Mesothelial cell of epicardium (in vitro differentiated cells): ENCODE results near the gene RNF113B. TPM values are rescaled to one million over a fixed set of nuclear protein-coding genes. Genes with fewer than 3 reads are reported as not detected.

ENCODE experiments used
- DNase-seq, 2 experiments: peaks; one replicate each; pipeline ENCODE4 v3.0.0; 2021; ENCODE audit warnings: low spot score in 2 of 2; ENCODE audit not compliant: unreplicated experiment in 2 of 2
- H3K27ac Mint-ChIP-seq: 2 replicates; pipeline ENCODE4 v1.8.0; 2021; ENCODE audit warnings: mixed read lengths
- H3K27me3 Mint-ChIP-seq: 2 replicates; pipeline ENCODE4 v1.8.0; 2021; ENCODE audit warnings: low read depth, mixed read lengths
- H3K36me3 Mint-ChIP-seq: 2 replicates; pipeline ENCODE4 v1.8.0; 2021; ENCODE audit warnings: mixed read lengths
- H3K4me1 Mint-ChIP-seq: 2 replicates; pipeline ENCODE4 v1.8.0; 2021; ENCODE audit warnings: mixed read lengths
- H3K4me3 Mint-ChIP-seq: 2 replicates; pipeline ENCODE4 v1.8.0; 2021; ENCODE audit warnings: mild to moderate bottlenecking, moderate library complexity, mixed read lengths
- H3K9me3 Mint-ChIP-seq: 2 replicates; pipeline ENCODE4 v1.8.0; 2021; ENCODE audit warnings: mixed read lengths
- total RNA-seq: library from RNA; stranded (reverse); gene quantifications from 3 replicates; pipeline ENCODE4 v1.2.1, GENCODE V29; 2021
- TF ChIP-seq, protein P1 (sequence below): fragments of 200-600 bp; sonication (generic); IDR thresholded peaks from one replicate; pipeline ENCODE4 v1.5.0; 2021; ENCODE audit warnings: antibody characterized with exemption; ENCODE audit not compliant: unreplicated experiment

RNF113B gene
- total RNA-seq, 1 donor from 2014 or later: not detected

DNA sequence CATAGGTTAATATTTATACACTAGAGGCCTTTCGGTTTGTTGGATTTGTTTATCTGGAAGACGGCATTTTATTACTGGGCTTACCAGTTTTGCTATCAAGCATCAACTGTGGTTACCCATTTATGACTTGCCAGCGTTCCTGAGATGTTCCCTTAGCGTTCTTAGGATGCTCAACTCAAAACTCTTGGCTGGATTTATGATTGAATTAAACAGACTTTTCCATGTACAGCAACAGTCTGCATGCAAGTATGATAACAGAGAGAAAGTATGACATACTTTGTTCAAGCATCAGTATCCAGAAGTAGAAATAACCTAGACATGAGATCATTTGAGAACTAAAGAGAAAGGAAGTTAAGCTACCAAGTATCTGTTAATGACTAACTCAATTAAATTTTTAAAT, 29.9 kb upstream of the RNF113B start:
- peaks cover 38% of the 10 kb centered on the region for H3K4me1 Mint-ChIP-seq
- peaks cover 44% of the 10 kb centered on the region for H3K36me3 Mint-ChIP-seq
- no peaks in the 10 kb centered on the region for H3K27me3 Mint-ChIP-seq
- TF ChIP-seq, protein P1, sequence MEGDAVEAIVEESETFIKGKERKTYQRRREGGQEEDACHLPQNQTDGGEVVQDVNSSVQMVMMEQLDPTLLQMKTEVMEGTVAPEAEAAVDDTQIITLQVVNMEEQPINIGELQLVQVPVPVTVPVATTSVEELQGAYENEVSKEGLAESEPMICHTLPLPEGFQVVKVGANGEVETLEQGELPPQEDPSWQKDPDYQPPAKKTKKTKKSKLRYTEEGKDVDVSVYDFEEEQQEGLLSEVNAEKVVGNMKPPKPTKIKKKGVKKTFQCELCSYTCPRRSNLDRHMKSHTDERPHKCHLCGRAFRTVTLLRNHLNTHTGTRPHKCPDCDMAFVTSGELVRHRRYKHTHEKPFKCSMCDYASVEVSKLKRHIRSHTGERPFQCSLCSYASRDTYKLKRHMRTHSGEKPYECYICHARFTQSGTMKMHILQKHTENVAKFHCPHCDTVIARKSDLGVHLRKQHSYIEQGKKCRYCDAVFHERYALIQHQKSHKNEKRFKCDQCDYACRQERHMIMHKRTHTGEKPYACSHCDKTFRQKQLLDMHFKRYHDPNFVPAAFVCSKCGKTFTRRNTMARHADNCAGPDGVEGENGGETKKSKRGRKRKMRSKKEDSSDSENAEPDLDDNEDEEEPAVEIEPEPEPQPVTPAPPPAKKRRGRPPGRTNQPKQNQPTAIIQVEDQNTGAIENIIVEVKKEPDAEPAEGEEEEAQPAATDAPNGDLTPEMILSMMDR: no peak
- no peak overlapping the region for H3K4me3 Mint-ChIP-seq
- H3K9me3 Mint-ChIP-seq: peaks cover 24% of the 10 kb centered on the region
- H3K27ac Mint-ChIP-seq: peak overlapping the region; percentile 97
- DNase-seq: no peak

DNA sequence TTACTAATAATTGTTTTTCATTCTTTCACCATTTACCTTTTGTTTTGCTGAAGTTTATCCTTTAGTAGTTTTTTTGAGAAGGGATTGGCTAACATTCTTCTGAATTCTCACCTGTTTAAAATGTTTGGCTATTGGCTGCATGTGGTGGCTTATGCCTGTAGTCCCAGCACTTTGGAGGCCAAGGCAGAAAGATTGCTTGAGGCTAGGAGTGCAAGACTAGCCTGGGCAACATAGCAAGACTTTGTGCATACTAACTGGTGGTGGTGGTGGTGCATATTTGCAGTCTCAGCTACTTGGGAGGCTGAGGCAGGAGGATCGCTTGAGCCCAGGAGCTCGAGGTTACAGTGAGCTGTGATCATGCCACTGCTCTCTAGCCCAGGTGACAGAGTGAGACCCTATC, 27.5 kb upstream of the RNF113B start:
- DNase-seq: no peak
- H3K27ac Mint-ChIP-seq: no peak overlapping the region
- TF ChIP-seq, protein P1: no peak
- H3K27me3 Mint-ChIP-seq: no peaks in the 10 kb centered on the region
- peaks cover 19% of the 10 kb centered on the region for H3K9me3 Mint-ChIP-seq
- H3K4me1 Mint-ChIP-seq: peaks cover 54% of the 10 kb centered on the region
- no peak overlapping the region for H3K4me3 Mint-ChIP-seq
- peaks cover 36% of the 10 kb centered on the region for H3K36me3 Mint-ChIP-seq

DNA sequence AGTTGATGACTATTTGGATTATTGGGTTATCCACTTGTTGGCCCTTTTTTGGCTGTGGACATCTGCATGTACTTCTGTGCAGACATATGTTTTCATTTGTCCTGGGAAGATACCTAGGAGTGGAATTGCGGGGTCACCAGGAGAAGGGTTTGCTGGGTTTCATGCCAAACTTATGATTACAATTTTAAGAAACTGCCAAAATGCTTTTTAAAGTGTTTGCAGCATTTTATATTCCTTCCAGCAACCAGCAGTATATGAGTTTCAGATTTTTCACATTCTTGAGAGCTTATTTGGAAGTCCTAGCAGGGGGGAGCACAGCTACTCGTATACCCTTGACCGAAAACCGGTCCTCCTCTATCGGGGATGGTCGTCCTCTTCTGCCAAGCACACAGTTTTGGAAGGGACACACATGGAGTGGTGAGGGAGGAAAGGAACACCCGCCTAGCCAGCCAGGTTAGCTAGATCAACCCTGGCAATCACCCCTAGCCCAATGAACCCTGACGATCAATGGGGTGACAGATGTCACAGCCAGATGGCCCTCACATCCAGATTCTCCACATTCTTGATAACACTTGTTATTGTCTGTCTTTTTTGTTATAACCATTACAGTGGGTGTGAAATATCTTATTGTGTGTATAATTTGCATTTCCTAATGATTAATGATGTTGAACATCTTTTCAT, 26.7 kb upstream of the RNF113B start:
- Mint-ChIP-seq H3K27ac (peak overlapping the region; percentile 90), H3K4me3 (no peak overlapping the region), H3K27me3 (no peaks in the 10 kb centered on the region), H3K9me3 (peaks cover 19% of the 10 kb centered on the region), H3K4me1 (peaks cover 60% of the 10 kb centered on the region), H3K36me3 (peaks cover 39% of the 10 kb centered on the region)
- DNase-seq: no peak
- TF ChIP-seq, protein P1: no peak

DNA sequence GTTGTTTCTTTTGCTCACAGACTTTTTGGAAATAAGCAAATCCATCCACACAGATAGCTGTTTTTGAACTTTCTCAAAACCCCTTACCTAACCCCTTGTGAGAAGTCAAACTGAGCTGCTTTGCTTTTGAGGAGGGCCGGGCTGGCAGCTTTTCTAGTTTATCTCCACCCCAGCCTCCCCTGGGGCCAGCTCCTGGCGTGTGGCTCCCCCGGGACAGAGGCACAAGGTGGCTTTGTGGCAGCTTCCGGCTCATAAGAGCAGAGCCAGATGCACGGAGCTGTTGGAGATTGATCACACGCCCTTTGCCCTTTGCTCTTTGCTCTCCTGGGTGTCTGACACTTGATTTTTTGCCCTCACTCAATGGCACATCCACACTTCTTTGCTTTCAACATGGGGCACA, 24.9 kb upstream of the RNF113B start:
- Mint-ChIP-seq H3K27me3 (no peaks in the 10 kb centered on the region), H3K4me1 (peaks cover 46% of the 10 kb centered on the region), H3K9me3 (peaks cover 22% of the 10 kb centered on the region), H3K27ac (peak overlapping the region; percentile 90), H3K4me3 (no peak overlapping the region), H3K36me3 (peaks cover 38% of the 10 kb centered on the region)
- TF ChIP-seq, protein P1: no peak
- no peak for DNase-seq

DNA sequence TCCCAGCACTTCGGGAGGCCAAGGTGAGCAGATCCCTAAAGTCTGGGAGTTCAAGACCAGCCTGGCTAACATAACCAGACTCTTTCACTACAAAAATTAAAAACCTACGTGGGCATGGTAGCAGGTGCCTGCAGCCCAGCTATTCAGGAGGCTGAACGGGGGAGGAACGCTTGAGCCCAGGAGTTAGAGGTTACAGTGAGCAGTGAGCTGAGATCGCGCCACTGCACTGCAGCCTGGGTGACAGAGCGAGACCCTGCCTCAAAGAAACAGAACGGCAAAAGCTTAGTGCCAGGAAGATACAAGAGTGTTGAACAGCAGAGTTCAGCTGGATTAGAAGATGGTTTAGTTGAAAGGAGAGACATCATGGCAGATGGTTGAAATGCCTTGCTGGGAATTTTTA, 24.1 kb upstream of the RNF113B start:
- Mint-ChIP-seq H3K36me3 (peaks cover 33% of the 10 kb centered on the region), H3K4me1 (peaks cover 45% of the 10 kb centered on the region), H3K27ac (peak overlapping the region; percentile 83), H3K4me3 (no peak overlapping the region), H3K27me3 (no peaks in the 10 kb centered on the region), H3K9me3 (peaks cover 17% of the 10 kb centered on the region)
- no peak for DNase-seq
- TF ChIP-seq, protein P1: no peak
